K562 (cell line): Measurements from ENCODE around the gene SLC12A6. TPM values are rescaled to one million over a fixed set of nuclear protein-coding genes. Genes with fewer than 3 reads are reported as not detected.

Experiments
- CHD1 ChIP-seq: fragments of 200-600 bp; sonication (generic); IDR thresholded peaks from one replicate; pipeline ENCODE4 v1.6.1; 2012; ENCODE audit warnings: mild to moderate bottlenecking, moderate library complexity, low read length, inconsistent platforms
- ESRRA ChIP-seq: fragments of 450-650 bp; IDR thresholded peaks from 2 replicates; pipeline ENCODE4 v1.6.1; 2014; ENCODE audit warnings: low read depth, mild to moderate bottlenecking, moderate library complexity, borderline replicate concordance
- GABPB1 ChIP-seq: sonication (generic); formaldehyde crosslinking; IDR thresholded peaks from 2 replicates; pipeline ENCODE4 v1.8.0; 2022; ENCODE audit warnings: mild to moderate bottlenecking, missing genetic modification reagents
- GTF2F1 ChIP-seq: IDR thresholded peaks from 2 replicates; pipeline ENCODE4 v1.6.1; 2011; ENCODE audit warnings: low read depth, low read length, improper control_type of control experiment
- KAT2B ChIP-seq: IDR thresholded peaks from one replicate; pipeline ENCODE4 v1.6.1; 2012; ENCODE audit warnings: low read depth, mild to moderate bottlenecking, control low read depth, inconsistent platforms, low read length, moderate library complexity
- MAFK ChIP-seq: IDR thresholded peaks from 2 replicates; pipeline ENCODE4 v1.6.1; 2011; ENCODE audit warnings: low read length, improper control_type of control experiment
- MAZ ChIP-seq, 2 experiments: fragments of 450-650 bp in 1 of 2; sonication (generic) in 1 of 2; formaldehyde crosslinking; IDR thresholded peaks in 1 of 2; conservative IDR thresholded peaks in 1 of 2; 2 replicates each; pipeline versions ENCODE4 v1.4.0 to v1.5.0; 2020; ENCODE audit warnings: mild to moderate bottlenecking in 1 of 2, missing genetic modification reagents in 1 of 2
- MLLT1 ChIP-seq, 2 experiments: fragments of 450-650 bp; IDR thresholded peaks; 2 replicates each; pipeline ENCODE4 v1.6.1; 2016
- NFYB ChIP-seq: IDR thresholded peaks from 2 replicates; pipeline ENCODE4 v1.6.1; 2011; ENCODE audit warnings: mild to moderate bottlenecking, moderate library complexity; ENCODE audit not compliant: insufficient read length; ENCODE audit errors: extremely low read depth
- PHF8 ChIP-seq: fragments of 200-600 bp; sonication (generic); IDR thresholded peaks from 2 replicates; pipeline ENCODE4 v1.6.1; 2012; ENCODE audit warnings: mixed run types, mild to moderate bottlenecking, inconsistent platforms, low read length, moderate library complexity, borderline replicate concordance
- PTBP1 ChIP-seq: fragments of 200-400 bp; formaldehyde crosslinking; IDR thresholded peaks from 2 replicates; pipeline ENCODE4 v1.6.1; 2017; ENCODE audit warnings: low read depth, low read length
- RFX1 ChIP-seq: fragments of 450-650 bp; IDR thresholded peaks from 2 replicates; pipeline ENCODE4 v1.6.1; 2016; ENCODE audit warnings: mild to moderate bottlenecking, moderate library complexity
- SMAD1 ChIP-seq: fragments of 150-350 bp; IDR thresholded peaks from 2 replicates; pipeline ENCODE4 v1.6.1; 2014; ENCODE audit warnings: low read length, low read depth; ENCODE audit not compliant: partially characterized antibody
- TARDBP ChIP-seq: fragments of 450-650 bp; IDR thresholded peaks from 2 replicates; pipeline ENCODE4 v1.6.1; 2016
- UBTF ChIP-seq, 2 experiments: IDR thresholded peaks; 2 replicates each; pipeline ENCODE4 v1.6.1; 2012; ENCODE audit warnings: improper control_type of control experiment in 2 of 2, low read depth in 2 of 2, low read length in 2 of 2, borderline replicate concordance in 1 of 2
- ZBTB12 ChIP-seq: fragments of 250-450 bp; sonication (Bioruptor Pico); IDR thresholded peaks from 2 replicates; pipeline ENCODE4 v1.4.0; 2020
- ZBTB17 ChIP-seq: fragments of 450-650 bp; formaldehyde crosslinking; IDR thresholded peaks from 2 replicates; pipeline ENCODE4 v1.4.0; 2020; ENCODE audit warnings: mild to moderate bottlenecking
- ZBTB33 ChIP-seq: sonication (generic); formaldehyde crosslinking; IDR thresholded peaks from 2 replicates; pipeline ENCODE4 v1.8.1; 2023; ENCODE audit warnings: mild to moderate bottlenecking, missing genetic modification reagents
- ZNF347 ChIP-seq: fragments of 450-650 bp; formaldehyde crosslinking; IDR thresholded peaks from 2 replicates; pipeline ENCODE4 v1.4.0; 2020; ENCODE audit warnings: low read depth, mild to moderate bottlenecking, moderate library complexity
- ZNF583 ChIP-seq: fragments of 250-450 bp; sonication (Bioruptor Pico); IDR thresholded peaks from 2 replicates; pipeline ENCODE4 v1.4.0; 2020
- polyA plus RNA-seq, 8 experiments: library from polyadenylated mRNA; depleted of rRNA in 4 of 8; stranded (reverse) in 5 of 8; unstranded in 3 of 8; fragments of >200 nt; fragmentation: Nextera tagmentation in 2 of 8; fragmentation: Illumina TruSeq in 1 of 8; extraction: Ambion mirVana in 2 of 8; extraction: Trizol in 1 of 8; gene quantifications; 2 replicates each; pipeline versions ENCODE4 v1.2.1 to v1.2.3, GENCODE V29; 2011 to 2014; ENCODE audit warnings: inconsistent platforms in 1 of 8, missing spikeins in 1 of 8
- total RNA-seq, 7 experiments: library from RNA; depleted of rRNA in 6 of 7; stranded (reverse); fragments of >200 nt in 6 of 7; fragmentation: Illumina TruSeq in 2 of 7; extraction: Trizol in 2 of 7; gene quantifications; 2 replicates each; pipeline versions ENCODE4 v1.2.1 to v1.2.3, GENCODE V29; 2011 to 2021; ENCODE audit warnings: low replicate concordance in 1 of 7

SLC12A6 gene
- total and polyA plus RNA-seq, 9 of the 15 experiments (the other 6 are each of a cell fraction or from before 2014, with no cell fraction given), result 1.4 to 16.4 (median 6.7) TPM

- TF ChIP-seq ZBTB17 (peak; percentile 33; the same call in 1 of the 2 replicates), RFX1 (no peak), MAFK (no peak; the same call in 1 of the 2 replicates), CHD1 (peak; percentile 26), GTF2F1 (0 out of 2 replicates have a peak, but pooled peaks have one; percentile 17), ESRRA (peak; percentile 58; the same call in 1 of the 2 replicates), SMAD1 (no peak), ZNF347 (no peak), ZBTB33 (CRISPR knock-in tag) (peak; percentile 75), ZBTB12 (CRISPR knock-in tag) (no peak), UBTF (IDR thresholded peaks at IDR 0.05; ENCODE audit: borderline replicate concordance in 1 of 2, low read depth in 2 of 2, low read length in 2 of 2) (peak; percentile 34 to 64; a peak in 1 of 4 replicates), GABPB1 (CRISPR knock-in tag) (peak; percentile 87), KAT2B (peak; percentile 58), ZNF583 (CRISPR knock-in tag) (0 out of 2 replicates have a peak, but pooled peaks have one; percentile 28), PHF8 (peak; percentile 95), MLLT1 (IDR thresholded peaks at IDR 0.05) (0 out of 4 replicates have a peak, but pooled peaks of 1 of the 2 experiments have one; percentile 34), MAZ (CRISPR knock-in tag; conservative IDR thresholded peaks at IDR 0.05 in 1 of 2, IDR thresholded peaks at IDR 0.05 in 1 of 2) (peak; percentile 84 to 86; a peak in 3 of 4 replicates), PTBP1 (0 out of 2 replicates have a peak, but pooled peaks have one; percentile 64), NFYB (no peak), TARDBP (no peak)
These were observed 29.8 kb upstream of the SLC12A6 start, which contains the start of gene LPCAT4 (continued) for GRCh38 chr15:34367101-34368081.
